ENCODE measurements around the gene UNC119. TPM values are rescaled to one million over a fixed set of nuclear protein-coding genes. Genes with fewer than 3 reads are reported as not detected.

UNC119 gene
- total and polyA plus RNA-seq, 2 of the 13 experiments (the other 11 are each of a cell fraction or from before 2014, with no cell fraction given), result 10.4 to 63.1 TPM

DNA sequence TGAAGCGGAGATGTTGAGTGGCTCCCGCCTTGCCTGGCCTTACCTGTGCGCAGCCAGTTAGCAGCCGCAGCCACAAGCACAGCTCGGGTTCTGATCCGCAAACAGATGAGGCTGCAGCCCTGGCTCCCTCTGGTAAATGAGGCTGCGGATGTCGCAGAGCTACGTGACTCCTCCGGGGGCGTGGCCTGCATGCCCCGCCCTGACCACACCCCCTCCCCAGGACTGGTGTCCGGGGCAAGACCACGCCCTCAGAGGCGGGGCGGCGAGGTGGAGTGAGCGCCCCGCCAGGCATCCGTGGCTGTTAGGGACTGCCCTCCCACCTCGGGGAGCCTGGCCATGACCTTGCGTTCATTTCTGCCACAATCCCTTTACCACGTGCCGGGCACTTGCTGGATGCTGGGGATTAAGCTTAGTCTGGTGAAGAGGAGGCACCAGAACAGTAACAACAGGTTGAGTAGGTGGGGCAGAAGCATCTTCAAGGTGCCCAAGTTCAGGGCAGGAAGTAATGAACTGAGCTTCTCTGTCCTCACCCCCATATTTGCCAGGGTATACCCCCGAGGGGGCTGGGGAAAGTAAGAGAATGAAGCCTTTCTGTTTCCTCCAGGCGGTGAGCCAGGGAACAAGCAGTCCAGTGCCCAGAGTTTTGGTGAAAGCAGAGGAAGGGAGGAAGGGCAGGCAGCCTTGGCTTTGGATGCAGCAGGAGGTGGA, 24.5 kb upstream of the UNC119 start, which contains the start of gene ALDOC (continued):
- TF ChIP-seq ZNF234 (CRISPR knock-in tag; conservative IDR thresholded peaks at IDR 0.05), result no peak
- TF ChIP-seq MYNN (CRISPR knock-in tag; IDR thresholded peaks at IDR 0.05; ENCODE audit: low read depth), result no peak
- TF ChIP-seq ZFY (CRISPR knock-in tag; IDR thresholded peaks at IDR 0.05), result no peak
- TF ChIP-seq, protein P1, sequence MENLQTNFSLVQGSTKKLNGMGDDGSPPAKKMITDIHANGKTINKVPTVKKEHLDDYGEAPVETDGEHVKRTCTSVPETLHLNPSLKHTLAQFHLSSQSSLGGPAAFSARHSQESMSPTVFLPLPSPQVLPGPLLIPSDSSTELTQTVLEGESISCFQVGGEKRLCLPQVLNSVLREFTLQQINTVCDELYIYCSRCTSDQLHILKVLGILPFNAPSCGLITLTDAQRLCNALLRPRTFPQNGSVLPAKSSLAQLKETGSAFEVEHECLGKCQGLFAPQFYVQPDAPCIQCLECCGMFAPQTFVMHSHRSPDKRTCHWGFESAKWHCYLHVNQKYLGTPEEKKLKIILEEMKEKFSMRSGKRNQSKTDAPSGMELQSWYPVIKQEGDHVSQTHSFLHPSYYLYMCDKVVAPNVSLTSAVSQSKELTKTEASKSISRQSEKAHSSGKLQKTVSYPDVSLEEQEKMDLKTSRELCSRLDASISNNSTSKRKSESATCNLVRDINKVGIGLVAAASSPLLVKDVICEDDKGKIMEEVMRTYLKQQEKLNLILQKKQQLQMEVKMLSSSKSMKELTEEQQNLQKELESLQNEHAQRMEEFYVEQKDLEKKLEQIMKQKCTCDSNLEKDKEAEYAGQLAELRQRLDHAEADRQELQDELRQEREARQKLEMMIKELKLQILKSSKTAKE (CRISPR knock-in tag; IDR thresholded peaks at IDR 0.05; ENCODE audit: borderline replicate concordance), result 0 out of 2 replicates have a peak, but pooled peaks have one; percentile 11
- TF ChIP-seq, protein P2, sequence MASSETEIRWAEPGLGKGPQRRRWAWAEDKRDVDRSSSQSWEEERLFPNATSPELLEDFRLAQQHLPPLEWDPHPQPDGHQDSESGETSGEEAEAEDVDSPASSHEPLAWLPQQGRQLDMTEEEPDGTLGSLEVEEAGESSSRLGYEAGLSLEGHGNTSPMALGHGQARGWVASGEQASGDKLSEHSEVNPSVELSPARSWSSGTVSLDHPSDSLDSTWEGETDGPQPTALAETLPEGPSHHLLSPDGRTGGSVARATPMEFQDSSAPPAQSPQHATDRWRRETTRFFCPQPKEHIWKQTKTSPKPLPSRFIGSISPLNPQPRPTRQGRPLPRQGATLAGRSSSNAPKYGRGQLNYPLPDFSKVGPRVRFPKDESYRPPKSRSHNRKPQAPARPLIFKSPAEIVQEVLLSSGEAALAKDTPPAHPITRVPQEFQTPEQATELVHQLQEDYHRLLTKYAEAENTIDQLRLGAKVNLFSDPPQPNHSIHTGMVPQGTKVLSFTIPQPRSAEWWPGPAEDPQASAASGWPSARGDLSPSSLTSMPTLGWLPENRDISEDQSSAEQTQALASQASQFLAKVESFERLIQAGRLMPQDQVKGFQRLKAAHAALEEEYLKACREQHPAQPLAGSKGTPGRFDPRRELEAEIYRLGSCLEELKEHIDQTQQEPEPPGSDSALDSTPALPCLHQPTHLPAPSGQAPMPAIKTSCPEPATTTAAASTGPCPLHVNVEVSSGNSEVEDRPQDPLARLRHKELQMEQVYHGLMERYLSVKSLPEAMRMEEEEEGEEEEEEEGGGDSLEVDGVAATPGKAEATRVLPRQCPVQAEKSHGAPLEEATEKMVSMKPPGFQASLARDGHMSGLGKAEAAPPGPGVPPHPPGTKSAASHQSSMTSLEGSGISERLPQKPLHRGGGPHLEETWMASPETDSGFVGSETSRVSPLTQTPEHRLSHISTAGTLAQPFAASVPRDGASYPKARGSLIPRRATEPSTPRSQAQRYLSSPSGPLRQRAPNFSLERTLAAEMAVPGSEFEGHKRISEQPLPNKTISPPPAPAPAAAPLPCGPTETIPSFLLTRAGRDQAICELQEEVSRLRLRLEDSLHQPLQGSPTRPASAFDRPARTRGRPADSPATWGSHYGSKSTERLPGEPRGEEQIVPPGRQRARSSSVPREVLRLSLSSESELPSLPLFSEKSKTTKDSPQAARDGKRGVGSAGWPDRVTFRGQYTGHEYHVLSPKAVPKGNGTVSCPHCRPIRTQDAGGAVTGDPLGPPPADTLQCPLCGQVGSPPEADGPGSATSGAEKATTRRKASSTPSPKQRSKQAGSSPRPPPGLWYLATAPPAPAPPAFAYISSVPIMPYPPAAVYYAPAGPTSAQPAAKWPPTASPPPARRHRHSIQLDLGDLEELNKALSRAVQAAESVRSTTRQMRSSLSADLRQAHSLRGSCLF (CRISPR knock-in tag; IDR thresholded peaks at IDR 0.05; ENCODE audit: borderline replicate concordance), result no peak
- TF ChIP-seq, protein P3, sequence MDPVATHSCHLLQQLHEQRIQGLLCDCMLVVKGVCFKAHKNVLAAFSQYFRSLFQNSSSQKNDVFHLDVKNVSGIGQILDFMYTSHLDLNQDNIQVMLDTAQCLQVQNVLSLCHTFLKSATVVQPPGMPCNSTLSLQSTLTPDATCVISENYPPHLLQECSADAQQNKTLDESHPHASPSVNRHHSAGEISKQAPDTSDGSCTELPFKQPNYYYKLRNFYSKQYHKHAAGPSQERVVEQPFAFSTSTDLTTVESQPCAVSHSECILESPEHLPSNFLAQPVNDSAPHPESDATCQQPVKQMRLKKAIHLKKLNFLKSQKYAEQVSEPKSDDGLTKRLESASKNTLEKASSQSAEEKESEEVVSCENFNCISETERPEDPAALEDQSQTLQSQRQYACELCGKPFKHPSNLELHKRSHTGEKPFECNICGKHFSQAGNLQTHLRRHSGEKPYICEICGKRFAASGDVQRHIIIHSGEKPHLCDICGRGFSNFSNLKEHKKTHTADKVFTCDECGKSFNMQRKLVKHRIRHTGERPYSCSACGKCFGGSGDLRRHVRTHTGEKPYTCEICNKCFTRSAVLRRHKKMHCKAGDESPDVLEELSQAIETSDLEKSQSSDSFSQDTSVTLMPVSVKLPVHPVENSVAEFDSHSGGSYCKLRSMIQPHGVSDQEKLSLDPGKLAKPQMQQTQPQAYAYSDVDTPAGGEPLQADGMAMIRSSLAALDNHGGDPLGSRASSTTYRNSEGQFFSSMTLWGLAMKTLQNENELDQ (CRISPR knock-in tag; IDR thresholded peaks at IDR 0.05; ENCODE audit: borderline replicate concordance), result no peak
- TF ChIP-seq TCF12 (IDR thresholded peaks at IDR 0.05), result no peak
- TF ChIP-seq TCF12 (CRISPR knock-in tag; IDR thresholded peaks at IDR 0.05), result no peak
- no peak for TF ChIP-seq ZNF367 (CRISPR knock-in tag; IDR thresholded peaks at IDR 0.05; ENCODE audit: borderline replicate concordance)
- TF ChIP-seq SMARCE1 (IDR thresholded peaks at IDR 0.05; ENCODE audit: borderline replicate concordance), result no peak
- TF ChIP-seq SAP130 (CRISPR knock-in tag; IDR thresholded peaks at IDR 0.05; ENCODE audit: low read depth), result peak; percentile 90
- no peak for TF ChIP-seq NRL (CRISPR knock-in tag; IDR thresholded peaks at IDR 0.05; ENCODE audit: borderline replicate concordance)
- TF ChIP-seq ISX (CRISPR knock-in tag; conservative IDR thresholded peaks at IDR 0.05), result no peak
- TF ChIP-seq JUNB (CRISPR knock-in tag; IDR thresholded peaks at IDR 0.05; ENCODE audit: borderline replicate concordance), result no peak
- TF ChIP-seq, protein P4, sequence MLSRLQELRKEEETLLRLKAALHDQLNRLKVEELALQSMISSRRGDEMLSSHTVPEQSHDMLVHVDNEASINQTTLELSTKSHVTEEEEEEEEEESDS (CRISPR knock-in tag; IDR thresholded peaks at IDR 0.05; ENCODE audit: borderline replicate concordance), result no peak
- TF ChIP-seq ETV5 (CRISPR knock-in tag; IDR thresholded peaks at IDR 0.05; ENCODE audit: borderline replicate concordance), result peak; percentile 46; the same call in 1 of the 2 replicates
- no peak for TF ChIP-seq ZEB1 (IDR thresholded peaks at IDR 0.05; ENCODE audit: insufficient replicate concordance, low read depth)
- TF ChIP-seq GATAD2A (CRISPR knock-in tag; IDR thresholded peaks at IDR 0.05), result peak; percentile 46; the same call in 1 of the 2 replicates
- TF ChIP-seq, protein P5, sequence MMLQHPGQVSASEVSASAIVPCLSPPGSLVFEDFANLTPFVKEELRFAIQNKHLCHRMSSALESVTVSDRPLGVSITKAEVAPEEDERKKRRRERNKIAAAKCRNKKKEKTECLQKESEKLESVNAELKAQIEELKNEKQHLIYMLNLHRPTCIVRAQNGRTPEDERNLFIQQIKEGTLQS (CRISPR knock-in tag; IDR thresholded peaks at IDR 0.05), result no peak
